ENCODE results near the gene TRIM42.
A peak's percentile ranks its signal among the peaks of the same experiment; 100 is the strongest.

The TRIM42 gene

DNA sequence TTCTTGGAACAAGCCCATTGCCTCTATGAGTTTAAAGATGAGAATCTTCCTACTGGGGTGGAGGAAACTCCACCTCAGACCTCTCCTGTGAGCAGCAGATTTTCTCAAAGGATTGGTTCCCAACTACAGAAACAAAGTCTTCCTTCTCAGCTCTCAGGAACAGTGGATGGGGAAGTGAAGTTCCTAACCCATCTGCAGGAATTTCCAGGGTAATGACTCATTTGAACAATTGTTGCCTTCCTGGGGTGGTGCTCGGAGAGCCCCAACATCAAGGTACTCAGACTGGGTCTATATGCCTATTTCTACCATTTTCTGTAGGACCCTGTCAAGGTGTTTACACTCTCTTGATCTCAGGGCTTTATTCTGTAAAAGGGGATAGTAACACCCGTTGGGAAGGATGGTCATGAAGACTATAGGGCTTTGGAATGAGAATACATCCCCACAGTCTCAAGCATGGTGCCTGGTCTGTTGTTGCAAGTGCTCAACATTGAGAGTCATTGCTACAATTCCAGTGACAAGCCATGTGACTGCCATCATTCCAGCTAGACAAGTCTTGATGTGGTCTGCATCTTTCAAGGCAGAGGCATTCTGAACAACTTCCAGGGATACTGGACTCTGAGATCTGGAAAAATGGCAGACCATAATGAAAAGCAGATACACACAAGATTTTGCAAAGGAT is 33.0 kb downstream of the TRIM42 start:
- no peak for DNase-seq (ENCODE audit: low spot score)

DNA sequence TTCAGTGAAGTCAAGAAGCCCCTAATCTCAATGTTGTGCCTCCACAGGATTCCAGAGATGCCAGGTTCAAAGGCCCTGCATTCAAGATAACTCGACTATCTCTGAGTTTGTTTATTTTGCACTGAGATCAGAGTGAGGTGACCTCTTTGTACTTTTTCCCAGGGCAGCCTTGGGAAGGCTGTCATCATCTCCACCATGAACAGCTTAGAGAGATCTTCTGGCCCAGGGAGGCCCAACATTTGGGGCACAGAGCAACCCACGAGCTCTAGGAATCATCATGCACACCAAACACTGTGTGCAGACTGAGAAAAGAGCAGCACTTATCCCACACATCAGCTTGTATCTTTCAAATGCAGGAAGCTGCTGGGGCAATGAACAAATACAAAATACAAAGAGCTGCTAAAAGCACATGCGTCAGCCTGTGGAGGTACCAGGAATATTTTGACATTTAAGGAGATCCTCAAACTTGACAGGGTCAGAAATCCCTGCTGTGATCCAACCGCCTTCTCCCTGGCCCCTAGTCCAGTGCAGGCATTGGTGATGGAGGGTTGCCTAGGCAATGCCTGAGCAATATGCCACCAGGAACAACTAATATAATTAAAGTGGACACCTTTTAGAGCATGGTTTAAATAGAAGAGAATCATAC is 33.6 kb downstream of the TRIM42 start:
- DNase-seq (ENCODE audit: low spot score), result no peak

- no peak for DNase-seq (ENCODE audit: low spot score)
Measured at GRCh38 chr3:140712301-140712700, 34.4 kb downstream of the TRIM42 start.

GRCh38 chr3:140715035-140715434 is 37.2 kb downstream of the TRIM42 start:
- DNase-seq (ENCODE audit: low spot score), result no peak

DNA sequence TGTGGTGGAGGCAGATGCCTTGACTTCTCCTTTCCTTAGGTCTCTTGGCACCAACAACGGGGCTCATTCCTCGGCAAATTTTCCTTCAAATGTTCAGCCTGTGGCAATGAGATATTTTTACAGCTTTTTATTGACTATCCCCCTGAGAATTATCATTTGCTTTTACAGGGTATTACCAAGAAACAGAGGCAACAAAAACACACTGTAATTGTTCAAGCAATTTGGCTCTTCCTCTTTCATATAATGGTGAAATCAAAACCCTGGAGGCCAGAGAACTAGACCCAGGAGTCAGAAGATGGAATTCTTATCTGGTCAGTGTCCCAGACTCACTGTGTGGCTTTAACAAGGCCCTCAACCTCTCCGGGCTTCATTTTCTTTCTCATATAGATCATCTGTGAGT is 40.1 kb downstream of the TRIM42 start:
- no peak for DNase-seq (ENCODE audit: low spot score)

DNA sequence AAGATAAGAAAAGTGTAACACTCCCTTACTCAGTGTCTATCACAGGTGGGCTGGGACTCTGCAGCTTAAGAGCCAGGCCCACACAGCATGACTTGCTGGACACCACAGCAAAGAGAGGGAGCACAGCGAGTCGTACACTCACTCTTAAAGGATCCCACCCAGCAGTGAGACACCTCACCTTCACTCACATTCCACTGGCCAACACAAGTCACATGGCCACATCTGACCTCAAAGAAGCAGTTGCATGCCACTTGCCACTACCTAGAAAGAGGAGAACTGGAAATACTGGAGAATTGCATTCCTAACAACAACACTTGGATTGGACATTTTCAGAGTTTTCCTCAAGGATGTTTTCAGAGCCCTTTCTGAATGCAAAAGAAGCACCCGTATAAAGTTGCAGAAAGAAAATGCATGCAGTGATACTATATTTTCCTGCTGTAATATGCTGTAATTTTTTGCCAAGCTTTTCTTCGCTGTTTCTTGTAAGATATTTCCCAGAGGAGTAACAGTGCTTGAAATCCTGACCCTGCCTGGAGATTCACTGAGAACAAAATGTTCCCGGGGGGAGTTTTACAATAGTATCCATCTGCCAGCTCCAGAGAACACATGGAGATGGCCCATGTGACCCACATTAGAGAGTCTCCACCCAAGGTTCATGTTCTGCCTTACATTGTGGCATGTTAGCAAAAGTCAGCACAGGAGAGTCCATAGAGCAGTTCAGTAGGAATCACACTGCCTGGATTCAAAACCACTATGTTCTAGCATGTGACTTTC is 42.2 kb downstream of the TRIM42 start:
- no peak for DNase-seq (ENCODE audit: low spot score)

GRCh38 chr3:140723576-140723975 is 45.7 kb downstream of the TRIM42 start:
- no peak for DNase-seq (ENCODE audit: low spot score)

DNA sequence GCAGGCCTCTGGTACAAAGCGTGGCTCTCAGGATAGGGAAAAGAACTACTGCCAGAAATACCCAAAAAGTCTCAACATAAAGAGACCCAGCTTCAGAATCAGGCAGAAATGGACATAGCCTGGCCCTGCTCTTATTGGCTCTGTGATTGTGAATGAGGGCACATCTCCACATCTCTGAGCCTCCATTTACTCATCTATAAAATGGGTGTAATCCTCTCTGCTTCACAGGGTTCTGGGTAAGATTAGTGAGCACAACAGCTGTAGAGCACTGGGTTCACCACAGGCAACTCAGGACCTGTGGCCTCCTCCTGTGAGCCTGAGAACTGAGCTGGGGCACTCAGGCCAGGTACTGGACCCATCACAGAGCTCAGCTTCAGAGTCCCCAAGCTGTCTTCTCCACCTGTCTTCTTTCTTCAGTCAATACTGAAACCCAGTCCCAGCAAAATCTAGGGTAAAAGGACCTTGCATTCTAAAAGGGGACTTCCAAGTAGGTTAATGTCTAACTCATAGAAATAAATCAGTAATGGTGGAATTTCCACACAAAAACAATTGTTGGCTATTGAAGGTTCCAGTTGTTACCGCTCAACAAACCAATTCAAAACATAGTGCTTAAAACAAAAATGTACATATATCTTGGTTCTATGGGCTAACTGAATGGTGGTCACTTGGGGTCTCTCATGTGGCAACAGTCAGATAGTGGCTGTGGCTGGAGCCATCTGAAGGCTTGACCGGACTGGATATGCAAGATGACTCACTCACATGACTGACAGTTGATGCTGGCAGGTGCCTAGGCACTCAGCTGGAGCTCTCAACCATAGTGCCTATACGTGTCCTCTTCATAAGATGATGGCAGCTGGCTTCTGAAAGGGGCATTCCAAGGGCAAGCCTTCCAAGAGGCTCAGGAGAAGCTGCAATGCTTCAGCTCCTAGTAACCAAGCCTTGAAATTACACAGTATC is 47.3 kb downstream of the TRIM42 start:
- no peak for DNase-seq (ENCODE audit: low spot score)

DNA sequence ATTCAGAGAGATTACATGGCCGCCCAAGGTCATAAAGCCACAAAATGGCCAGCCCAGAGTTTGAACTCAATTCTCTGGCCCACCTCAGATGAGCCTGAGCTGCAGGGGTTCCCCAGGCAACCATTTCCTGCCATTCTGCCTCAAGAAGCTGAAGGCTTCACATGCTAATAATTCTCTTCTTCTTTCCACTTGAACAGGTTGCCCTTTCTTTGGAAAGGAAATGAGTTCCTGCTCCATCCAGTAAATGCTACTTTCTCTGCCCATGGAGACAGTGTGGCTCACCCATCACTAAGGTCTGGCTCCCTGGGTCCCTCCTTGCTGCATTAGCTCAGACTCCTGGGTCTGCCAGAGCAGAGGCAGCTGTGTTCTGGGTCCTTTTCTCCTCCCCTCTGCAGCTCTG is 48.2 kb downstream of the TRIM42 start:
- no peak for DNase-seq (ENCODE audit: low spot score)

GRCh38 chr3:140727886-140728285 is 50.0 kb downstream of the TRIM42 start:
- DNase-seq (ENCODE audit: low spot score), result no peak

- DNase-seq (ENCODE audit: low spot score), result no peak
Measured at GRCh38 chr3:140731440-140732119, 53.7 kb downstream of the TRIM42 start.

- DNase-seq (ENCODE audit: low spot score), result no peak
Measured at GRCh38 chr3:140733623-140734022, 55.8 kb downstream of the TRIM42 start.

- DNase-seq (ENCODE audit: low spot score), result peak; percentile 33
Measured at GRCh38 chr3:140736863-140737460, 59.1 kb downstream of the TRIM42 start.

DNA sequence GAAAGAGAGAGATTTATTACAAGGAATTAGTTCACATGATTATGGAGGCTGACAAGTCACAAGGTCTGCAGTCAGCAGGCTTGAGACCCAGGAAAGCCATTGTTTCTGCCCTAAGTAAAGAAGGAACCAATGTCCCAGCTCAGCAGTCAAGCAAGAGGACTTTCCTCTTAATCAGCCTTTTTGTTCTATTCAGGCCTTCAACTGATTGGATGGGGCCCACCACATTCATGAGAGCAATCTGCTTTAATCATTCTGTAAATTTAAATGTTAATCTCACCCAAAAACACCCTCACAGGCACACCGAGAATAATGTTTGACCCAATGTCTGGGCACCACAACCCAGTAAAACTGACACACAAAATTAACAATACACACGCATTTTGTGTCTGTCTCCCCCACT is 64.3 kb downstream of the TRIM42 start:
- no peak for DNase-seq (ENCODE audit: low spot score)

DNA sequence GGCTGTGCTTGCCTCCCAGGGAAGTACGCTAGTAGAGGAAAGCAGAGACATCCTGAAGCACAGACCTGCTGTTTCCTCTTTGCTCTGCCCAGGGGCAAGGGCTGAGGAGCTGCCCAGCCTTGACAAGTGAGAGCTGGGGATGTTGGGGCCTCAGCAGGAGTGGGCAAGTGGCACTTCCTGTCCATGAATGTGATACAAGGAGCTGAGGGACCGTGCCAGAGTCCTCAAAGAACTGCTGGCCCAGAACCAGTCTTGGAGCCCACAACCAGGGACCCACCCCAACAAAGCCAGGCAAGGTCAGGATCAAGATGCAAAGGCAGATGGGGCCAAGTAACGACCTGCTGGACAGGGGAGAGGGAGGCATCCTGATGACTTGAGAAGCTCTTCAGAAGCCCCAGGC is 70.3 kb downstream of the TRIM42 start:
- no peak for DNase-seq (ENCODE audit: low spot score)

- DNase-seq (ENCODE audit: low spot score), result no peak
Measured at GRCh38 chr3:140748903-140749302, 71.0 kb downstream of the TRIM42 start.

Measured in globus pallidus (tissue), 1 donor.